Peyer's patch (tissue), 4 donors: ENCODE results near the gene LEKR1.

Experiments used
- POLR2A ChIP-seq, 2 donors: fragments of 450-650 bp; IDR thresholded peaks; one replicate each; pipeline ENCODE4 v1.5.1; 2017; ENCODE audit warnings: antibody characterized with exemption in 2 of 2, mild to moderate bottlenecking in 2 of 2, moderate library complexity in 2 of 2
- TF ChIP-seq, protein P1 (sequence below), 6 experiments: fragments of 450-650 bp in 4 of 6; fragments of 200-600 bp in 2 of 6; sonication (generic) in 1 of 6; IDR thresholded peaks; one replicate each; pipeline ENCODE4 v1.5.1; 2017 to 2019; ENCODE audit warnings: antibody characterized with exemption in 6 of 6, mild to moderate bottlenecking in 3 of 6, moderate library complexity in 1 of 6

DNA sequence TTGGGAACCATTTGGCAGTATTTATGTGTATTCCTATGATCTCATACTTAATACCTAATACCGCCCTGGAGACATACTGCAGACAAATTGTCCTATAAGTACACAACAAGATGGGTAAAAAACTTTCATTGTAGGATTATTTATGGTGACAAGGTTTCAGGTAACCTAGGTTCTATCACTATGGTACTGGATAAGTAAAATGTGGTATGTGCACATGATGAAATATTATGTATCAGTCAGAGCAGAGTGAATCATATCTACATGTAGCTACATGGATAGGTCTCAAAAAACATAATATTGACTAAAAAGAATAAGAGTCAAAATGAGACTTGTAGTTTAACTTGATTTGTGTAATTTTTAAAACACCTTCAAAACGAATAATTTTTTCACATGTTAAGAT is 147.8 kb downstream of the LEKR1 start:
- TF ChIP-seq, protein P1, sequence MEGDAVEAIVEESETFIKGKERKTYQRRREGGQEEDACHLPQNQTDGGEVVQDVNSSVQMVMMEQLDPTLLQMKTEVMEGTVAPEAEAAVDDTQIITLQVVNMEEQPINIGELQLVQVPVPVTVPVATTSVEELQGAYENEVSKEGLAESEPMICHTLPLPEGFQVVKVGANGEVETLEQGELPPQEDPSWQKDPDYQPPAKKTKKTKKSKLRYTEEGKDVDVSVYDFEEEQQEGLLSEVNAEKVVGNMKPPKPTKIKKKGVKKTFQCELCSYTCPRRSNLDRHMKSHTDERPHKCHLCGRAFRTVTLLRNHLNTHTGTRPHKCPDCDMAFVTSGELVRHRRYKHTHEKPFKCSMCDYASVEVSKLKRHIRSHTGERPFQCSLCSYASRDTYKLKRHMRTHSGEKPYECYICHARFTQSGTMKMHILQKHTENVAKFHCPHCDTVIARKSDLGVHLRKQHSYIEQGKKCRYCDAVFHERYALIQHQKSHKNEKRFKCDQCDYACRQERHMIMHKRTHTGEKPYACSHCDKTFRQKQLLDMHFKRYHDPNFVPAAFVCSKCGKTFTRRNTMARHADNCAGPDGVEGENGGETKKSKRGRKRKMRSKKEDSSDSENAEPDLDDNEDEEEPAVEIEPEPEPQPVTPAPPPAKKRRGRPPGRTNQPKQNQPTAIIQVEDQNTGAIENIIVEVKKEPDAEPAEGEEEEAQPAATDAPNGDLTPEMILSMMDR (IDR thresholded peaks at IDR 0.05), result no peak
- TF ChIP-seq POLR2A (IDR thresholded peaks at IDR 0.05), result no peak
